Activated CD4-positive, alpha-beta T cell treated with anti-CD3 and anti-CD28 coated beads for 36 hours (primary cell): ENCODE measurements around the gene CATSPER2. TPM values are rescaled to one million over a fixed set of nuclear protein-coding genes. Genes with fewer than 3 reads are reported as not detected.
"Not testable (repeated sequence)": the region's sequence is repeated elsewhere in the genome, so short reads cannot be mapped to it uniquely, and the experiment has no call there.

Experiments used
- ATAC-seq: fragments of 200-7000 bp; cut with Tn5 transposase; one replicate; pipeline ENCODE4 v1.10.0; 2021; ENCODE audit warnings: mild to moderate bottlenecking, moderate library complexity
- CTCF ChIA-PET: fragments of 350-600 bp; sonication (Branson Sonifier 250); formaldehyde crosslinking; loops from one replicate; lab custom pipeline; 2021; ENCODE audit warnings: antibody characterized with exemption; lab: Charles Lee
- POLR2A ChIA-PET: fragments of 350-600 bp; sonication (Branson Sonifier 250); formaldehyde crosslinking; loops from one replicate; lab custom pipeline; 2021; ENCODE audit warnings: antibody characterized with exemption, inconsistent platforms; lab: Charles Lee
- DNase-seq: peaks from one replicate; pipeline ENCODE4 v3.0.0-alpha.2; 2020
- H3K27ac Mint-ChIP-seq: one replicate; pipeline ENCODE4 v1.8.0; 2021; ENCODE audit warnings: mixed read lengths
- H3K27me3 Mint-ChIP-seq: one replicate; pipeline ENCODE4 v1.8.0; 2021; ENCODE audit warnings: mixed read lengths
- H3K36me3 Mint-ChIP-seq: one replicate; pipeline ENCODE4 v1.8.0; 2021; ENCODE audit warnings: low read depth, mixed read lengths
- H3K4me1 Mint-ChIP-seq: one replicate; pipeline ENCODE4 v1.8.0; 2021; ENCODE audit warnings: mixed read lengths
- H3K4me3 Mint-ChIP-seq: one replicate; pipeline ENCODE4 v1.8.0; 2021; ENCODE audit warnings: mild to moderate bottlenecking, moderate library complexity, mixed read lengths
- H3K9me3 Mint-ChIP-seq: one replicate; pipeline ENCODE4 v1.8.0; 2021; ENCODE audit warnings: low read depth, mixed read lengths
- intact Hi-C, 2 experiments: fragments of 100-400 bp; cut with DNase I in 1 of 2; cut with micrococcal nuclease in 1 of 2; formaldehyde crosslinking; loops; one replicate each; pipeline versions ENCODE4 v1.14.2 to v1.15.1; 2022 to 2024; cut with DNase I, micrococcal nuclease
- total RNA-seq, 2 experiments: library from RNA; stranded (reverse); gene quantifications; one replicate each; pipeline ENCODE4 v1.2.3, GENCODE V29; 2021

Gene CATSPER2
- total RNA-seq, result 1 to 10 TPM; 1.9 to 2.2 TPM

DNA sequence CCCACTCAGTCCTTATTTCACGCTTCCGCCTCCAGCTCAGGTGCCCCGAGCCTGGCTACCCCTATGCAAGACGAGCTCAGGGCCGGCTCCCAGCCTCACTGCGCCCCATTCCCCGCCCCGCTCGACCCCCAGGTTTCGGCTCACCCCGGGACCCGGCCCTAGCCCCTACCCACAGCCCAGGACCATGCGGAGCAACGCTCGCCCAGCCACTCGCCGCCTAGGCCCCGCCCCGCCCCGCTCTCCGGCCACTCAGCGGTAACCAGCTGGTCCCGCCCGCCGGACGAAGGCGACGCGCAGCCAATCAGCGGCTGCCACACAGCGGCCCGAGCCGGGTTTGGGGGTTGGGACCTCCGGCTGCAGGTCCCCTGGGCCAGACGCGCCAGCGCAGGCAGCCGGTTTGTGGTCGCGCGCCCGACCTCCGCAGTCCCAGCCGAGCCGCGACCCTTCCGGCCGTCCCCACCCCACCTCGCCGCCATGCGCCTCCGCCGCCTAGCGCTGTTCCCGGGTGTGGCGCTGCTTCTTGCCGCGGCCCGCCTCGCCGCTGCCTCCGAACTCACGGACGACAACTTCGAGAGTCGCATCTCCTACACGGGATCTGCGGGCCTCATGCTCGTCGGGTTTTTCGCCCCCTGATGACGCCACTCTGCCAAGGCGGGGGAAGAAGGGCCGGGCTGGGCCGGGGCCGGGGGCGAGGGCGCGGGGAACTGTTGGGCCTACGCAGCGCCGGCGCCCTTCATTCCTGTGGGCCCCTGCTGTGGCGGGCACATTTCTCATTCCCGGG is at the start of gene CATSPER2:
CATSPER2 (minus strand) TSS at position 196 of the 781 bp plus-strand sequence. CDS start 783 bp downstream, outside the sequence.
- Mint-ChIP-seq H3K27ac (no peak within 1 kb of the TSS), H3K27me3 (peaks cover 6% of the 10 kb centered on the region), H3K36me3 (peaks cover 10% of the 10 kb centered on the region), H3K4me1 (no peaks in the 10 kb centered on the region), H3K4me3 (no peak within 1 kb of the TSS), H3K9me3 (no peaks in the 10 kb centered on the region)
- intact Hi-C loops, result no loop called here
- CTCF ChIA-PET, result no interaction called here
- POLR2A ChIA-PET, result no interaction called here
- ATAC-seq (peak; percentile 51), DNase-seq (peak; percentile 7)

DNA sequence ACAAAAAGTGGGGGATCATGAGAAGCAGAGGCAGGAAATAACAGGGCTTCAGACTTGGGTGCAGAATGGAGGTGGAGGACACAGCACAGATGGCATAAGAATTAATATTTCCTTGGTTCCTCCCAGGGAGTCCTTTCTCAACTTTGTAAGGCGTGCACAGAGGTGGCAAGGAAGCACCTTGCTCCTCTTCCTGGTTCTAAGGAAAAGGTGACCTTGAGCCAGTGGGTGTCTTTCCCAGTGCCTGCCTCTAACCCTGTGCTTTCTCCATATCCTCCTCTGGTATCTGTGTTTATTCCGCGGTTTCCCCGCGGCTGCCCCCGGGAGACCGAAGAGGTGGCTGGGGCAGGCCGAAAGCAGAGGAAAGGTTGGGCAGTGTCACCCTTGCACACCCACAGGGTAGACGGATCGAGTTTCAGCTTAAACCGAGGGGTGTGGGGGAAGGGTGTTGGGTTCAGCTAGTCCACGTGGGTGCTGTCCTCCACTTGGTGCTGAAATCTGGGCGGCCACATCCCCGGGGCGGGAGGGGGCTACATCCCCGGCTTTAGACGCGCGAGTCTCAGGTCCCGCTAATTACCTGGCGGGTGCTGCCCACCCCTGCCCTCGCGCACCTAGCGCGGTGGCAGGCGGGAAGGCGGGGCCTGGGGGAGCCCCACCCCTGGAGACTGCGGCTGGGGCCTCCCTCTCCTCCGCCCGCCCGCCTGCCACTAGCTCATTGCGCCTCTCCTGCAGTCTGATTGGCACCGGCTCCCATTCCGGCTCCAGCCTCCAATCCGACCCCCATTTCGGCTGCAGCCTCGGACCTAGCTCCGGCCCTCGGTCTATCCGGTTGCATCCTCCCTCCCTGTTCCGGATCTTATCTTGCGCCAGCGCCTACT is 44.7 kb upstream of the CATSPER2 start, which contains the start of gene CKMT1A:
CKMT1A (plus strand) TSS at position 712 of the 875 bp plus-strand sequence. CDS start 192 bp downstream, outside the sequence.
- H3K36me3 Mint-ChIP-seq, DNase-seq, H3K9me3 Mint-ChIP-seq, intact Hi-C loops, H3K27ac Mint-ChIP-seq, H3K4me3 Mint-ChIP-seq, CTCF ChIA-PET, H3K4me1 Mint-ChIP-seq, POLR2A ChIA-PET: not testable (repeated sequence)
- peaks cover 12% of the 10 kb centered on the region for H3K27me3 Mint-ChIP-seq
- ATAC-seq, result peak; percentile 32

- H3K9me3 Mint-ChIP-seq, intact Hi-C loops, ATAC-seq: not testable (repeated sequence)
These were observed 44.0 kb upstream of the CATSPER2 start for GRCh38 chr15:43692679-43693078.

GRCh38 chr15:43689604-43690301 is 41.1 kb upstream of the CATSPER2 start:
- POLR2A ChIA-PET, H3K9me3 Mint-ChIP-seq, H3K4me3 Mint-ChIP-seq, DNase-seq, H3K27me3 Mint-ChIP-seq, H3K4me1 Mint-ChIP-seq, H3K27ac Mint-ChIP-seq, CTCF ChIA-PET, intact Hi-C loops, H3K36me3 Mint-ChIP-seq: not testable (repeated sequence)
- peak; percentile 96 for ATAC-seq

More at GRCh38 chr15:43692679-43693078, 44.0 kb upstream of the CATSPER2 start:
- peaks cover 11% of the 10 kb centered on the region for H3K27me3 Mint-ChIP-seq
- DNase-seq, H3K36me3 Mint-ChIP-seq, POLR2A ChIA-PET, H3K4me1 Mint-ChIP-seq, H3K27ac Mint-ChIP-seq, CTCF ChIA-PET, H3K4me3 Mint-ChIP-seq: not testable (repeated sequence)

DNA sequence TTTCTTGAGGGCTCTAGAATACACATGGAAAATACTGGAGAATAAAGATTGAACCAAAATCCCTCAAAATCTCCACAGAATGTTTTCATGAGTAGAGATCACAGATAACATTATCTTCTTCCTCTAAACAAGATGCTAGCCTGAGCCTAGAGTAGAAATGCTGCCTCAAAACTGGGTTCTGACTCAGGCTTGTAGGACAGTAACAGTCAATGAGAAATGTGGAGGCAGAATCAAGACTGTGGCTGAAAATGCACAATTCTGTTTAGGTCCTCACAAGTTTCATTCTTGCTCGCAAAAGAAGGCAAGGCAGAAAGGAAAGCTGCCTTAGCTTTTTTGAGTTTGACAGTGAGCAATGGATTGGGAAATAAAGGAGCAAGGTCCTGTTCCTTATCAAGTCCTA is 25.5 kb upstream of the CATSPER2 start:
- H3K4me1 Mint-ChIP-seq, H3K27ac Mint-ChIP-seq, CTCF ChIA-PET, H3K4me3 Mint-ChIP-seq, H3K27me3 Mint-ChIP-seq, intact Hi-C loops, H3K36me3 Mint-ChIP-seq, H3K9me3 Mint-ChIP-seq, DNase-seq, POLR2A ChIA-PET: not testable (repeated sequence)
- peak; percentile 74 for ATAC-seq

- H3K36me3 Mint-ChIP-seq, ATAC-seq, DNase-seq, H3K4me1 Mint-ChIP-seq, intact Hi-C loops, H3K4me3 Mint-ChIP-seq, H3K9me3 Mint-ChIP-seq, H3K27me3 Mint-ChIP-seq, CTCF ChIA-PET, POLR2A ChIA-PET, H3K27ac Mint-ChIP-seq: not testable (repeated sequence)
These were observed 17.5 kb upstream of the CATSPER2 start for GRCh38 chr15:43666177-43666576.

GRCh38 chr15:43663333-43663732 is 14.7 kb upstream of the CATSPER2 start:
- H3K27ac Mint-ChIP-seq, POLR2A ChIA-PET, CTCF ChIA-PET, H3K4me3 Mint-ChIP-seq, H3K27me3 Mint-ChIP-seq, H3K4me1 Mint-ChIP-seq, H3K9me3 Mint-ChIP-seq, intact Hi-C loops, ATAC-seq, DNase-seq, H3K36me3 Mint-ChIP-seq: not testable (repeated sequence)

DNA sequence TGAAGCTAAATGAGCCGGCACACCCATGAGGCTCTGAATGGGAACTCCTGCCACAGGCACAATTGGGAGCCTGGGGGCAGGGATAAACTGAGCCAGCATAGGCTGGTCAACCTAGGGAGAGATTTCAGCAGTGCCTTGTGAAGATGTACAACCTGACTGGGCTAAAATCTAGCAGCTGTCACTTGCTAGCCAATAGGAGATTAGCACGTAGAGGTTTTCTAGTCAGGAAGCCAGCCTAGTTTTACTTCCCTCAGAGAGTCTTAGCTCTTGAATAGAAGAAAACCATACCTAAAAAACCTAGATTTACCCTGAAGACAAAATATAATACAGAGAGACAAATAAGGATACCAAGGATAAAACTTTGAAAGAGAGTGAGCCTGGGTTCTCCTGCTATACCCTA is 13.6 kb upstream of the CATSPER2 start:
- ATAC-seq, H3K4me1 Mint-ChIP-seq, intact Hi-C loops, H3K9me3 Mint-ChIP-seq, H3K36me3 Mint-ChIP-seq, DNase-seq, CTCF ChIA-PET, H3K4me3 Mint-ChIP-seq, H3K27me3 Mint-ChIP-seq, POLR2A ChIA-PET, H3K27ac Mint-ChIP-seq: not testable (repeated sequence)

GRCh38 chr15:43659727-43660126 is 11.1 kb upstream of the CATSPER2 start:
- not testable (repeated sequence) for H3K27me3 Mint-ChIP-seq, ATAC-seq

DNA sequence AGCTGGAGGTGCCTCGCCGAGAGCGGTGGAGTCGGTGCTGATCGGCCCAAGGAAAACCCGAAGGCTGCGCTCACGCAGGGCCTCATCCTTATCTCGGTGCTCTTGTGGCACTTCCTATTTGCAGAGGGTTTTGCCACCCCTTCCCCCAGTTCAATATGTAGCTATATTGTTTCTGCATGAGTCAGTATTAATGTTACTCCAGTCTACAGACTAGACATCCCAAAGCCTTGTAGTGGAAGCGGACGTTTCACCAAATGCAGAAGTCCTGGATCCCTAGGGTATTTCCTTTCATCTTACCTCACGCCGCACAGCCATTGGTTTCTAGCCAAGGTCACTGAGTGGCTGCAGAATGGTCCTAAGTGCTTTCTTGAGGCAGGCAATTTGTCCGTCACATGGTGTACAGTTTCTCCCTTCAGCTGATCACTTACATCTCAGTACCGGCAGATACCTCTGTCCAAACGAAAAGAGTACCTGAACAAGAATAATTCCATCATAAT is 834 bp upstream of the CATSPER2 start:
- POLR2A ChIA-PET, H3K4me3 Mint-ChIP-seq, H3K27me3 Mint-ChIP-seq, CTCF ChIA-PET, H3K9me3 Mint-ChIP-seq, H3K4me1 Mint-ChIP-seq, H3K27ac Mint-ChIP-seq, DNase-seq, intact Hi-C loops, ATAC-seq: not testable (repeated sequence)
- H3K36me3 Mint-ChIP-seq, result peaks cover 10% of the 10 kb centered on the region

More at GRCh38 chr15:43659727-43660126, 11.1 kb upstream of the CATSPER2 start:
- H3K36me3 Mint-ChIP-seq, DNase-seq, CTCF ChIA-PET, intact Hi-C loops, POLR2A ChIA-PET, H3K9me3 Mint-ChIP-seq, H3K27ac Mint-ChIP-seq, H3K4me1 Mint-ChIP-seq, H3K4me3 Mint-ChIP-seq: not testable (repeated sequence)
